ENCODE data around the gene TRABD2A.

DNA sequence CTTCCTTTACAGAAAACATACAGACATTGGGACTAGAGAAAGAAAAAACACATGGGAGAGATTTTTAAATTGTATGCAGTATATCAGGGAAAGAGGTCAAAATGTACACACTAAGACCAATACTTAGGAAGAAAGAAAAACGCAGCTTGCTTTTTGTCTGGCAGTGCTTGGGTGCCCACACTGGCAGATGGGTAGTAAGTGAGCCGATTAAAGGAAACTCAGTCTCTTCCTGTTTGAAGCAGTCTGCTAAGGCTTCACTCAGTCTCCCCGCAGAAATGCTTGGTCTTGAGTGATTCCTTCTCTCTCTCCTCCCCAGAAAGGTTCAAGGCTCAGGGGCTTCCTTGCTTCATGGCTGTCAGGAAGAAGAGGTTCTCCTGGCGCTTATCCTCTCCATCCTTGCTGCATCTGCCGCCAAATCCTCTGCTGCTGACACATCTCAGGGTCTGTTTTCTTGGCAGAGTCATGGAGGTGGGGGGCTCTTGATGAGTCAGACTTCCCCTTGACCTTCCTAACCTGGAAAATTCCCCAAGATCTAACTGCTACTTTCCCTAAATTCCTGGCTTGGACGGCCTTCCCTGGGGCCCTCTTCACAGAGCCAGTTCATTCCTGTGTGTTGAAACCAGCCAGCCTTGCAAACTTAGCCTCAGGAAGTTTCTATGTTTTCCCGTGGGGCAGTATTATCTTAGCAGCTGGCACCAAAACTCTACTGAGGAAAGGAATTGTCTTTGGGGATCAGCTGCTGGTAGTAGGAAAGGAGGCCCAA lies 14.1 kb upstream of the TRABD2A start:
- no peak for TF ChIP-seq POLR2A (IDR thresholded peaks at IDR 0.05)
- TF ChIP-seq, protein P1, sequence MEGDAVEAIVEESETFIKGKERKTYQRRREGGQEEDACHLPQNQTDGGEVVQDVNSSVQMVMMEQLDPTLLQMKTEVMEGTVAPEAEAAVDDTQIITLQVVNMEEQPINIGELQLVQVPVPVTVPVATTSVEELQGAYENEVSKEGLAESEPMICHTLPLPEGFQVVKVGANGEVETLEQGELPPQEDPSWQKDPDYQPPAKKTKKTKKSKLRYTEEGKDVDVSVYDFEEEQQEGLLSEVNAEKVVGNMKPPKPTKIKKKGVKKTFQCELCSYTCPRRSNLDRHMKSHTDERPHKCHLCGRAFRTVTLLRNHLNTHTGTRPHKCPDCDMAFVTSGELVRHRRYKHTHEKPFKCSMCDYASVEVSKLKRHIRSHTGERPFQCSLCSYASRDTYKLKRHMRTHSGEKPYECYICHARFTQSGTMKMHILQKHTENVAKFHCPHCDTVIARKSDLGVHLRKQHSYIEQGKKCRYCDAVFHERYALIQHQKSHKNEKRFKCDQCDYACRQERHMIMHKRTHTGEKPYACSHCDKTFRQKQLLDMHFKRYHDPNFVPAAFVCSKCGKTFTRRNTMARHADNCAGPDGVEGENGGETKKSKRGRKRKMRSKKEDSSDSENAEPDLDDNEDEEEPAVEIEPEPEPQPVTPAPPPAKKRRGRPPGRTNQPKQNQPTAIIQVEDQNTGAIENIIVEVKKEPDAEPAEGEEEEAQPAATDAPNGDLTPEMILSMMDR (IDR thresholded peaks at IDR 0.05), result no peak
- no peak for TF ChIP-seq POLR2AphosphoS5 (IDR thresholded peaks at IDR 0.05)
- no peak for TF ChIP-seq EP300 (IDR thresholded peaks at IDR 0.05)

All from sigmoid colon (tissue), 4 donors.